Fibroblast of villous mesenchyme (primary cell): ENCODE measurements around the gene CACNA1S. TPM values are rescaled to one million over a fixed set of nuclear protein-coding genes. Genes with fewer than 3 reads are reported as not detected.

Experiments
- DNase-seq: peaks from one replicate; pipeline ENCODE4 v3.0.0-alpha.2; 2010; ENCODE audit warnings: low read depth
- H3K4me3 ChIP-seq: 2 replicates; pipeline ENCODE4 v1.5.1; 2011; ENCODE audit warnings: low read depth, mild to moderate bottlenecking, low read length
- total RNA-seq: library from RNA; depleted of rRNA; stranded (reverse); fragments of >200 nt; gene quantifications from 2 replicates; pipeline ENCODE4 v1.2.3, GENCODE V29; 2012
- TF ChIP-seq, protein P1 (sequence below): IDR thresholded peaks from 2 replicates; pipeline ENCODE4 v1.5.1; 2012; ENCODE audit warnings: low read depth, mild to moderate bottlenecking, low read length; ENCODE audit not compliant: insufficient read depth

CACNA1S gene
- total RNA-seq, 1 donor = not detected

DNA sequence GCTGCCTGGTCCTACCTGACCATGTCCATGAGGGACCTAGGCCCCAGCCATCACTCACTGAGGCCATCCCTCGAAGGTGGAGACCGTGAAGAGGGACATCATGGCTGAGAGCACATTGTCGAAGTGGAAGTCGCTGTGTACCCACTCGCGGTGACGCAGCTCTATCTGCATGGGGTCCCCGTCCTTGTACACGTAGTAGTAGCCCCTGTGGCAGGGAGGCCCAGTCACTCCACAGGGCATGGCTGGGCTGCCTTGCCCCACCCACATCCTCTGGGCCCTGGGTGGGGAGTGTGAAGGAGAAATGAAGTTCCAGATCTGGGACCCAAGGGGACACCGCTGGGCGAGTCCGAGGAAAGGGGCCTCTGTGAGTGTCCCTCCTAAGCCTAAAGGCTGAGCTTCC lies 50.3 kb downstream of the CACNA1S start:
- TF ChIP-seq, protein P1, sequence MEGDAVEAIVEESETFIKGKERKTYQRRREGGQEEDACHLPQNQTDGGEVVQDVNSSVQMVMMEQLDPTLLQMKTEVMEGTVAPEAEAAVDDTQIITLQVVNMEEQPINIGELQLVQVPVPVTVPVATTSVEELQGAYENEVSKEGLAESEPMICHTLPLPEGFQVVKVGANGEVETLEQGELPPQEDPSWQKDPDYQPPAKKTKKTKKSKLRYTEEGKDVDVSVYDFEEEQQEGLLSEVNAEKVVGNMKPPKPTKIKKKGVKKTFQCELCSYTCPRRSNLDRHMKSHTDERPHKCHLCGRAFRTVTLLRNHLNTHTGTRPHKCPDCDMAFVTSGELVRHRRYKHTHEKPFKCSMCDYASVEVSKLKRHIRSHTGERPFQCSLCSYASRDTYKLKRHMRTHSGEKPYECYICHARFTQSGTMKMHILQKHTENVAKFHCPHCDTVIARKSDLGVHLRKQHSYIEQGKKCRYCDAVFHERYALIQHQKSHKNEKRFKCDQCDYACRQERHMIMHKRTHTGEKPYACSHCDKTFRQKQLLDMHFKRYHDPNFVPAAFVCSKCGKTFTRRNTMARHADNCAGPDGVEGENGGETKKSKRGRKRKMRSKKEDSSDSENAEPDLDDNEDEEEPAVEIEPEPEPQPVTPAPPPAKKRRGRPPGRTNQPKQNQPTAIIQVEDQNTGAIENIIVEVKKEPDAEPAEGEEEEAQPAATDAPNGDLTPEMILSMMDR = no peak

DNA sequence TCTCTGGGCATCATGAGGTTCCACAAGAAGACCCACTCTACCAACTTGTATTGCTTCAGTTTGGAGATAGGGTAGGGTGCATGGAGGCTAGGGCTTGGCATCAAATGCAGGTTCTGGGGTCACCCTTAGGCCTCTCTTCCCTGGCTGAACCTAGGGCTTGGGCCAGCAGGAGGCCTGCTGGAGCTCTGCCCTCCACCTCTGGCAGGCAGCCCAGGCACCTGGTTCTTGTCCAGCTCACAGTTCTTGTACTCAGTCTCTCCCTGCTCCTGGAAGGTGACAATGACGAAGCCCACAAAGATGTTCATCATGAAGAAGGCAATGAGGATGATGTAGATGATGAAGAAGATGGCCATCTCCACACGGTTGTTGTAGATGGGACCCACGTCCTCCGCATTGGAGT lies 51.2 kb downstream of the CACNA1S start:
- TF ChIP-seq, protein P1 = no peak
- no peak for DNase-seq
- no peak overlapping the region for H3K4me3 ChIP-seq

More for the DNA sequence above, 50.3 kb downstream of the CACNA1S start:
- no peak for DNase-seq
- no peak overlapping the region for H3K4me3 ChIP-seq

DNA sequence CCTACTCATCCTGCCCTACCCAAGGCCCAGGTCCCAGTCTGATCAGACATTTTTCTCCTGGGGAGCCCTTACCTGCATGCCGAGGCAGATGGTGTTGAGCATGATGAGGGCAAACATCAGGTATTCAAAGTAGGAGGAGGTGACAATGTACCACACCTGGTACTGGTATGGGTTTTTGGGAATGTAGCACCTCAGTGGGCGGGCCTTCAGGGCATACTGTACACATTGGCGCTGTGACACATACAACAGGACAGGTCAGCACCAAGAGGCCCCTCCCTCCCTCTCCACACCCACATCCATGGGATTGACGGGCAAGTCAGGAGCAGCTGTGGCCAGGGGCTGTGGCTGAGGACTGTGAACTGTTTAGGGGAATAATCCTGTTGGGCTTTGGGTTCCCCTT lies 51.6 kb downstream of the CACNA1S start:
- H3K4me3 ChIP-seq = no peak overlapping the region
- no peak for DNase-seq
- TF ChIP-seq, protein P1 = no peak

DNA sequence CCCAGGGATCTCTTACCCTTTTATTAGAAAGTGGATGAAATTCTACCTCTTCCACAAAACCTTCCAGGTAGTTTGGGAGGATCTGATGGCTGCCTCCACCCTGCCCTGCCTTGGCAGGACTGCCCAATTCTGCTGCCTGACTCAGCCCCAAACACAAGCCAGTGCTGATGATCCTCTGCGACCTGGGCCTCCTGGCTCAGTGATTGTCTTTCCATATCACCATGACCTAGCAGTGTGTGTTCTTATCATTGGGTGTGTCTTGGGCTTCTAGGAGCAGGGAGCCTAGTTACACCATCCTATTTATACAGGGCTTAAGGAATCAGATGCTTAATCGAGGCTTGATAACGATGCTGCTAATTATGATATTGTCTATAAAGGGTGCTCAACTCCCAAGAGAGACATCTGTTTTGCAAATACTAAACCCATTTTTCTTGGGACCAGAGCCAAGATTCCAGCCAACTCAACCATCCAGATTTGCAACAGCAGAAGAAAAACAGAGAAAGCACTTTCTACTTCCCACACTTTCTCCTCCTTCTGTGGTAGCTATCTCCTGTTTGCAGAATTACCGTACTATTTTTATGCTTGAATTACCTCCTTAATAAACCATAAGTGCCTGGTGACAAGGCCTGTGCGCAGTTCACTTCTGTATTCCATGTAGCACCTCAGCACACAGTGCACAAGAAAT lies 52.2 kb downstream of the CACNA1S start:
- TF ChIP-seq, protein P1 = no peak
- no peak overlapping the region for H3K4me3 ChIP-seq
- DNase-seq = peak; percentile 1

DNA sequence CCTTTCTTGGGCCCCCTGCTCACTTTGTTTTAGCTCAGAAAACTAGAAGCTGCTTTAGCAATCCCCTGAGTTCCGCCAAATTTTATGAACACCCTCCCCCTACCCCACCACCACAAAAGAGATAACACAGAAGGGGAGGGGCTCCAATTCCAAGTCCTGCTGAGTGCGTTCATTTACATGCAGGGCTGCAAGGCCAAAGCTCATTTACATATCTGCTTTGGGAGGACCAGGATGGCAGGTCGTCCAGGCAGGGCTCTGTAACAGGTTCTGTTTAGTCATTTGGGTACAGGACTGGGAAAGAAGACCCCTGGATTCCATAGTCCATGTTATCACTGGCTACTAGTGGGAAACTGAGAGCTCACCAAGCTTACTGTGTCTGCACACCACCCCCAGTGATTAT lies 52.8 kb downstream of the CACNA1S start:
- no peak overlapping the region for H3K4me3 ChIP-seq
- TF ChIP-seq, protein P1 = no peak
- no peak for DNase-seq

DNA sequence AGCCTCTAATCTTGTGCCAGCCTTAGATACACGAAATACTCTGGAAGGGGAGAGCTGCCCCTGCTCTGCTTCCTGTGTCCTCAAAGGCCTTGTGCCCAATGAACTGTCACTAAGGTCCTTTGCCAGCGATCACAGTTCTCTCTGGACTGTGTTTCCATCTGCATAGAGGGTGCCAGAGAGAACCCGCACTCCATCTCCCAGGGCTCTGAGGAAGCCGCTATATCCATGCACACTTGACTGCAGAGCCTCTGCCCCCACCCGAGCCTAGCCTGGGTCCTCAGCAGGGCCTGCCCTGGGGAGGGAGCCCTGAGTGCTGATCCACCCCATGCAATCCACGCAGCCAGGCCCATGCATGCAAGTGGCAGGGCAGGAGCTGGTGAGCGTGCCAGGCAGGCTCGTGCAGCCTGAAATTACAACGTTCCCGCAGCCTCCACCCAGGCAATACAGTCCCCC lies 58.1 kb downstream of the CACNA1S start:
- no peak for DNase-seq
- H3K4me3 ChIP-seq = no peak overlapping the region
- TF ChIP-seq, protein P1 = no peak
